Type B pancreatic cell (in vitro differentiated cells): Measurements from ENCODE around the gene FHIP1A. TPM values are rescaled to one million over a fixed set of nuclear protein-coding genes. Genes with fewer than 3 reads are reported as not detected.

Experiments used
- DNase-seq: peaks from one replicate; pipeline ENCODE4 v3.0.0; 2021; ENCODE audit warnings: mixed read lengths; ENCODE audit not compliant: unreplicated experiment; ENCODE audit errors: extremely low spot score
- H3K27ac Mint-ChIP-seq: 2 replicates; pipeline ENCODE4 v1.8.0; 2021; ENCODE audit warnings: mild to moderate bottlenecking, mixed read lengths
- H3K27me3 Mint-ChIP-seq: 2 replicates; pipeline ENCODE4 v1.8.0; 2021; ENCODE audit warnings: mixed read lengths
- H3K36me3 Mint-ChIP-seq: 2 replicates; pipeline ENCODE4 v1.8.0; 2021; ENCODE audit warnings: mixed read lengths
- H3K4me1 Mint-ChIP-seq: one replicate; pipeline ENCODE4 v1.8.0; 2021; ENCODE audit warnings: mixed read lengths; ENCODE audit not compliant: unreplicated experiment
- H3K4me3 Mint-ChIP-seq: 2 replicates; pipeline ENCODE4 v1.8.0; 2021; ENCODE audit warnings: mild to moderate bottlenecking, mixed read lengths
- H3K9me3 Mint-ChIP-seq: 2 replicates; pipeline ENCODE4 v1.8.0; 2021; ENCODE audit warnings: mixed read lengths
- long read RNA-seq: library from polyadenylated mRNA; unstranded; transcript quantifications from one replicate; pipeline ENCODE4 v2.0.0, GENCODE V29; 2020
- total RNA-seq: library from RNA; stranded (reverse); gene quantifications from 2 replicates; pipeline ENCODE4 v1.2.1, GENCODE V29; 2021; ENCODE audit warnings: low replicate concordance
- TF ChIP-seq, protein P1 (sequence below): fragments of 200-600 bp; sonication (generic); conservative IDR thresholded peaks from 2 replicates; pipeline ENCODE4 v1.5.0; 2021; ENCODE audit warnings: antibody characterized with exemption, mild to moderate bottlenecking

The FHIP1A gene
- 13.2 and 38.9 TPM in 2 replicates for total RNA-seq
- long read RNA-seq, partial matches to known transcripts, result 1 of 6 reads
- long read RNA-seq, other reads (novel, unspliced or antisense), result 5 of 6 reads

DNA sequence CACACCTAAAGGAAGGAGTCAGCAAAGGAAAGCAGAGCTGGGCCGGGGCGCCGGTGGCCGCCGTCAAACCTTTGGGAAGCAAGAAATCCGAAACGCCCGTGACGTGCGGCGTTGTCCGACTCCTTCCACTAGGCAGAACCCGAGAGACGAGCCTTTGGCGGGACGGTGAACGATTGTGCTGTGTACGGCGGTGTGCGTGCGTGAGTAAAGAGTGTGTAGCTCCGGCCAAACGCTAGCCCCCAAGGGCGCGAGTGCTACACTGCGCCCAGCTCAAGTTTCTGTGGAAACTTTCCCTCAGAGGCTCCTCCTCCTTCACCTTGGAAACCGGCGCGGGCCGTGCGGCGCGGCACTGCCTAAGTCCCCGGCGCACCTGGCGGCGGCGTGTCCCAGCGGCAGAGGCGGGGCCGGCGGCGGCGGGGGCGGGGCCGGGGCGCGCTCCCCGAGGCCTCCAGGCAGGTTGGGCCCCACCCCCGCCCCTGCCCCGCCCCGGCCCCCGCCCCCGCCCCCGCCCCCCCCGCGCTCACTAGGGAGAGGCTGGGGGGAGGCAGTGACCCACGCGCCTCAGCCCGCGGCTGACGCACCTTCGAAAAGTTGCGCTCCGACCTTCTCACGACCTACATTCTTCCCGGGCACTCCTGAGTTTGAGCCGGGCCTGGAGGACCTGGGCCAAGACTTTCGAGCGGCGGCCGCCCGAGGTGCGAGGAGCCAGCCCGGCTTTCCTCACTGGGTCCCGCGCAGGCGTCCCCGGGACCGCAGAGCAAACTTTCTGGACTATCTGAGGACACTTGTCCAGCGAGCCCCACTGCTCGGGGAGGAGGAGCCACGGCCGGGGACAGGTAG lies at the start of gene FHIP1A:
FHIP1A (plus strand) TSS at position 547 of the 840 bp plus-strand sequence. CDS start 157,084 bp downstream, outside the sequence.
- H3K27ac Mint-ChIP-seq, result peak within 1 kb of the TSS; percentile 98
- peak within 1 kb of the TSS; percentile 95 for H3K4me3 Mint-ChIP-seq
- peaks cover 4% of the 10 kb centered on the region for H3K36me3 Mint-ChIP-seq
- H3K9me3 Mint-ChIP-seq, result no peaks in the 10 kb centered on the region
- TF ChIP-seq, protein P1, sequence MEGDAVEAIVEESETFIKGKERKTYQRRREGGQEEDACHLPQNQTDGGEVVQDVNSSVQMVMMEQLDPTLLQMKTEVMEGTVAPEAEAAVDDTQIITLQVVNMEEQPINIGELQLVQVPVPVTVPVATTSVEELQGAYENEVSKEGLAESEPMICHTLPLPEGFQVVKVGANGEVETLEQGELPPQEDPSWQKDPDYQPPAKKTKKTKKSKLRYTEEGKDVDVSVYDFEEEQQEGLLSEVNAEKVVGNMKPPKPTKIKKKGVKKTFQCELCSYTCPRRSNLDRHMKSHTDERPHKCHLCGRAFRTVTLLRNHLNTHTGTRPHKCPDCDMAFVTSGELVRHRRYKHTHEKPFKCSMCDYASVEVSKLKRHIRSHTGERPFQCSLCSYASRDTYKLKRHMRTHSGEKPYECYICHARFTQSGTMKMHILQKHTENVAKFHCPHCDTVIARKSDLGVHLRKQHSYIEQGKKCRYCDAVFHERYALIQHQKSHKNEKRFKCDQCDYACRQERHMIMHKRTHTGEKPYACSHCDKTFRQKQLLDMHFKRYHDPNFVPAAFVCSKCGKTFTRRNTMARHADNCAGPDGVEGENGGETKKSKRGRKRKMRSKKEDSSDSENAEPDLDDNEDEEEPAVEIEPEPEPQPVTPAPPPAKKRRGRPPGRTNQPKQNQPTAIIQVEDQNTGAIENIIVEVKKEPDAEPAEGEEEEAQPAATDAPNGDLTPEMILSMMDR, result peak; percentile 40
- DNase-seq, result peak; percentile 92
- peaks cover 16% of the 10 kb centered on the region for H3K27me3 Mint-ChIP-seq
- H3K4me1 Mint-ChIP-seq, result peaks cover 16% of the 10 kb centered on the region

DNA sequence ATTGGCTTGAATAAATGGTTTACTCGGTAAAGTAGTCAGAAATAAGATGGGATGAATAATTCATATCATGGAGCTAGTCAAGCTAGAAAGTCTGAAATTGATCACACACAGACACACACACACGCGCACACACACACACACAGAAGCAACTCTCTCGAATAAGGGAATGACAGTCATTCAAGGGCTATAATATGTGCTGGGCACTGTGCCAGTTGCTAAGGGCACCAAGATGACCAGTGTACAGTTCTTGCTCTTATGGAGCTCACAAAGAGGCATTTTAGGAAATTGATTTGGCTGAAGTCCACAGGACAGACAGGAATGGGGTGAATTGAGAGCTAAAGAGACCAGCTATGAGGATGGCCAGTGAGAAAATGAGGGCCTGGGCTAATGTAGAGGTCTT lies 49.4 kb upstream of the FHIP1A start:
- Mint-ChIP-seq H3K27ac (no peak overlapping the region), H3K4me3 (no peak overlapping the region), H3K9me3 (no peaks in the 10 kb centered on the region), H3K27me3 (peaks cover 4% of the 10 kb centered on the region), H3K4me1 (peaks cover 16% of the 10 kb centered on the region), H3K36me3 (no peaks in the 10 kb centered on the region)
- no peak for DNase-seq
- TF ChIP-seq, protein P1, result no peak

DNA sequence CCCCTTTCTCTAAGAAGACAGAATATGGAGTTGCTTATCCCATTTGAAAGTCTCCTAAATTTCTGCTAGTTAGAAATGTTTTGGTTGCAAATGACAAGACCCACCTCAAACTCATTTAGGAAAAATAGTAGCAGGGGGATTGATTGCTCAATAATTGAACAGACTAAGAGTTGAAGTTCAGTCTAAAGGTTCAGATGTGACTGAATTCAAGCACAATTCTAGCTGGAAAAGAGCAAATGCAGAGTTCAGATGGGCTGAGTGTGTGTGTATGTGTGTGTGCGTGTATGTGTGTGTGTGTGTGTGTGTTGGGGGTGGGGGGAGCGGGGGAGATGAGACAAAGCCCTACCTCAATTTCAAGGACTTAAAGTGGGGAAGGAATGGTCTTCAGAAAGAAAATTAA lies 47.9 kb upstream of the FHIP1A start:
- H3K4me1 Mint-ChIP-seq, result peaks cover 16% of the 10 kb centered on the region
- no peak for DNase-seq
- H3K27ac Mint-ChIP-seq, result no peak overlapping the region

DNA sequence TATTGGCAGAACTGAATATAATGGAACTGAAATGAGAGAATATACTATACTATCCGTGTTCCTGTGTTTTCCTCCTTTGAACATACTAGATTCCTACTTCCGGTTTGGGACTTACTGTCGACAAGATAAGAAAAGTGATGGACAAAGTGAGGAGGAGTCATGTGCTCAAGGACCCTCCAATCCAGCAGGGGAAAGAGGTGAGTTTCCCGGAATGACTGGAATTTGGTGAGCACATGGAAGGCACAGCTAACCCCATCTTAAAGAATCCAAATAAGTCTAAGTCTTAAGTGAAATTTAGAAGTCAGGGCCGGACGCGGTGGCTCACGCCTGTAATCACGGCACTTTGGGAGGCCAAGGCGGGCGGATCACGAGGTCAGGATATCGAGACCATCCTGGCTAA lies 47.0 kb upstream of the FHIP1A start:
- TF ChIP-seq, protein P1, result no peak
- Mint-ChIP-seq H3K9me3 (no peaks in the 10 kb centered on the region), H3K36me3 (no peaks in the 10 kb centered on the region), H3K27me3 (peaks cover 4% of the 10 kb centered on the region), H3K27ac (no peak overlapping the region), H3K4me3 (no peak overlapping the region), H3K4me1 (peaks cover 16% of the 10 kb centered on the region)
- no peak for DNase-seq

More for the DNA sequence above, 47.9 kb upstream of the FHIP1A start:
- H3K4me3 Mint-ChIP-seq, result no peak overlapping the region
- no peaks in the 10 kb centered on the region for H3K36me3 Mint-ChIP-seq
- peaks cover 4% of the 10 kb centered on the region for H3K27me3 Mint-ChIP-seq
- H3K9me3 Mint-ChIP-seq, result no peaks in the 10 kb centered on the region
- TF ChIP-seq, protein P1, result no peak

DNA sequence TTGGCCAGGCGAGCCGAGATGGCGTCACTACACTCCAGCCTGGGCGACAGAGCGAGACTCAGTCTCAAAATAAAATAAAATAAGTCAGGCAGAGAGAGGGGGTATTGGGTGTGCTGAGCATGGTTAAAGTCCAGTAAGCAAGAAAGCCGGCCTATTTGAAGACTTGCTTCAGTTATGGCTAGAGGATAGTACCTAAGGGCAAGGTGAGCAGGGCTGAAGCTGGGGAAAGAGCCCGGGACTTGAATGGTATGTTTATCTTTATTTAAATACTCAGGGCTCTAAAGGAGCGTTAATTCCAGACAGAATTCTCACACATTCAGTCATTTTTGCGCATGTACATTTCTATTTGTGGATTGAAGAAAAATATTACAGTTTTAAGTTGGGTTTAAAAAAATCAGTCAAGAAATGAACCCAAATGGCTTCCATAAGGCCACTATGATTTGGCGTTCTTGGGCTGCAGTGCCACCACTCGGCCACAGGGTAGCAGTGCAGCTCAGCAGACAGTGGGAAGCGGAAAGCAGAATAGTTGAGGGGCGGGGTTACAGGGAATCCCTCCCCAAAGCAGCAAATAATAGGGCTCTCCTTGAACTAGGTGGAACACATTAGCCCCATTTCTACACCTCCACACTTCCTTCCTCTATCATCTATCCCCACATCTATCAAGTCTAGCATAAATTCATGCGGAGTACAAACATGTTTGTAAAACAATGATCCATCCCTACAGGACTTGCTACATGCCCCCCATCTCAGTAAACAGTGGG lies 46.4 kb upstream of the FHIP1A start:
- no peaks in the 10 kb centered on the region for H3K36me3 Mint-ChIP-seq
- H3K27ac Mint-ChIP-seq, result peak overlapping the region; percentile 10
- TF ChIP-seq, protein P1, result peak; percentile 98
- peaks cover 16% of the 10 kb centered on the region for H3K4me1 Mint-ChIP-seq
- peak overlapping the region; percentile 3 for H3K4me3 Mint-ChIP-seq
- no peaks in the 10 kb centered on the region for H3K9me3 Mint-ChIP-seq
- peaks cover 4% of the 10 kb centered on the region for H3K27me3 Mint-ChIP-seq
- peak; percentile 75 for DNase-seq
